Activated effector memory CD4-positive, alpha-beta T cell treated with Interleukin-2 at 50 U/mL for 16 hours (primary cell): ENCODE results near the gene MYOM3.

Experiments used
- DNase-seq: peaks from one replicate; pipeline ENCODE4 v3.0.0-alpha.2; 2020

The MYOM3 gene

GRCh38 chr1:24138476-24139221 is 26.7 kb upstream of the MYOM3 start:
- DNase-seq = no peak

DNA sequence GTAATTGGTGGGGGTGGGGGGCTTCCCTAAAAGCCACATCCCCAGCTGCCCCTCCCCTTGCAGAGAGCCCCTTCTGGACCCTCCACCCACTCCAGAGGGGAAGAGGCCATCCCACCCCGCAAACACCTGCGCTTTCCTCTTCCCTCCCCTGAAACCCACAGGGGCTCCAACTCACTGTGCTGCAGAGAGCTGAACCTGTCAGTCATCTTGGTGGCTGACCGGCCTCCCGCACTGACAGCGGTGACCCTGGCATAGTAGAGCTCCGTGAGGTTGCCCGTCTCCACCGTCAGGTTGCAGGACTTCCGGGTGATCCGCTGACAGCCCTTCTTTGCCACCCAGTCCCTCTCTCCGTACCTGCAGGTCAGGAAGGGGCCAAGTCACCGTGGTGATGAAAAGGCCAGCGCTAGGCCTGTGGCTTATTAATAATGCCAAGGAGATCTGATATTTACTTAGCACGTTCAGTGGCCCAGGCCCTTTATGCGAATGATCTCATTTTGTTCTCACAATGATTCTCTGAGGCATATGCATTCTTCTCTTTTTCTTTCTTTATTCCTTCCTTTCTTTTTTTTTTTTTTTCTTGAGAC is 25.1 kb upstream of the MYOM3 start:
- DNase-seq = no peak

- DNase-seq = no peak
Measured at GRCh38 chr1:24134376-24134775, 22.4 kb upstream of the MYOM3 start.

DNA sequence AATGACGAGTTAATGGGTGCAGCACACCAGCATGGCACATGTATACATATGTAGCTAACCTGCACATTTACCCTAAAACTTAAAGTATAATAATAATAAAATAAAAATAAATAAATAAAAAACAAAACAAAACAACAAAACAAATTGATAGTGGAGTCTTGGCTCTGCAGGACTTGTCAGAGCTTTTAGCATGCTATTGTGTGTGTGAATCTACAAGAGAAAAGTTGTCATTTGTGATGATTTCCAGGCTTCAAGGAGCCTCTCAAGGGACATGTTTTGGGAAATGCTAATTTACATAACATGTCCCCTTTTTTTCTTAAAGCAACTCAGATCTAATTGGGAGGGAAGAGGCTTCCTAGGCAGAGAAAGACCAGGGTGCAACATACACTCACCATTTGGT is 21.9 kb upstream of the MYOM3 start:
- DNase-seq = no peak

DNA sequence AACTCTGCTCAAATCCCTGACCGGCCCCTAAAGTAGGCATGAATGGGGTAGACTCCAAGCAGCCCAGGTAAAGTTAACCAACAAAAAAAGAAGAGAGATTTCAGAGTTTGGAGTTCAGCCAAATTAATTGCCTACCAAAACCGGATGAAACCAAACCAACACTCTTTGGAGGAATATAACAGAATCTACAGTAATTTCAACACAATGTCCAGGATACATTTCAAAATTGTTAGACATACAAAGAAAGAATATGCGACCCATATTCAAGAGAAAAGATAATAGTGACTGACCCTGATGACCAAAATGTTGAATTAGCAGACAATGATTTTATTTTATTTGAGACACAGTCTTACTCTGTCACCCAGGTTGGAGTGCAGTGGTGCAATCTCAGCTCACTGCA is 18.4 kb upstream of the MYOM3 start:
- no peak for DNase-seq

GRCh38 chr1:24127801-24128363 is 15.9 kb upstream of the MYOM3 start:
- no peak for DNase-seq

- no peak for DNase-seq
Measured at GRCh38 chr1:24127134-24127800, 15.3 kb upstream of the MYOM3 start.

GRCh38 chr1:24126672-24127023 is 14.7 kb upstream of the MYOM3 start:
- no peak for DNase-seq

- DNase-seq = no peak
Measured at GRCh38 chr1:24126018-24126671, 14.2 kb upstream of the MYOM3 start.

GRCh38 chr1:24125456-24125855 is 13.5 kb upstream of the MYOM3 start:
- DNase-seq = no peak

GRCh38 chr1:24124980-24125379 is 13.0 kb upstream of the MYOM3 start:
- DNase-seq = no peak

GRCh38 chr1:24123611-24124010 is 11.7 kb upstream of the MYOM3 start:
- no peak for DNase-seq

- DNase-seq = no peak
Measured at GRCh38 chr1:24122776-24123175, 10.8 kb upstream of the MYOM3 start.

GRCh38 chr1:24121406-24121805 is 9.5 kb upstream of the MYOM3 start:
- no peak for DNase-seq

GRCh38 chr1:24120965-24121364 is 9.0 kb upstream of the MYOM3 start:
- no peak for DNase-seq

- DNase-seq = no peak
Measured at GRCh38 chr1:24119859-24120756, 8.2 kb upstream of the MYOM3 start.

DNA sequence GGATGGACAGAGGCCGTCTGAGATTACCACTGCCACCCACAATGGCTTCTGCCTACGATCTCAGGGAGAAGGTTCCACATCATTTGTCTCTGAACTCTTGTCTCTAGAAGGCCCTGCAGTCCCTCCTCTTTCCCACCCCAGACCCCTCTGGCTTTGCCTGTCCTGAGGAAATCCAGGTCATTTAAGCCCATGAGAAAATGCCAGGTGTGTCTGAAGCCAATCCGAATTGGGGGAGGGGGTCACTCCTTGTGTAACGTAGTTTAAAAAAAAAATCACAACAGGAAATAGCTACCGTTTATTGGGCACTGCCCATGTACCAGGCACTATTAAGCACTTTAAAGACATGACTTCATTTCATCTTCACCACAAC is 7.5 kb upstream of the MYOM3 start:
- no peak for DNase-seq

DNA sequence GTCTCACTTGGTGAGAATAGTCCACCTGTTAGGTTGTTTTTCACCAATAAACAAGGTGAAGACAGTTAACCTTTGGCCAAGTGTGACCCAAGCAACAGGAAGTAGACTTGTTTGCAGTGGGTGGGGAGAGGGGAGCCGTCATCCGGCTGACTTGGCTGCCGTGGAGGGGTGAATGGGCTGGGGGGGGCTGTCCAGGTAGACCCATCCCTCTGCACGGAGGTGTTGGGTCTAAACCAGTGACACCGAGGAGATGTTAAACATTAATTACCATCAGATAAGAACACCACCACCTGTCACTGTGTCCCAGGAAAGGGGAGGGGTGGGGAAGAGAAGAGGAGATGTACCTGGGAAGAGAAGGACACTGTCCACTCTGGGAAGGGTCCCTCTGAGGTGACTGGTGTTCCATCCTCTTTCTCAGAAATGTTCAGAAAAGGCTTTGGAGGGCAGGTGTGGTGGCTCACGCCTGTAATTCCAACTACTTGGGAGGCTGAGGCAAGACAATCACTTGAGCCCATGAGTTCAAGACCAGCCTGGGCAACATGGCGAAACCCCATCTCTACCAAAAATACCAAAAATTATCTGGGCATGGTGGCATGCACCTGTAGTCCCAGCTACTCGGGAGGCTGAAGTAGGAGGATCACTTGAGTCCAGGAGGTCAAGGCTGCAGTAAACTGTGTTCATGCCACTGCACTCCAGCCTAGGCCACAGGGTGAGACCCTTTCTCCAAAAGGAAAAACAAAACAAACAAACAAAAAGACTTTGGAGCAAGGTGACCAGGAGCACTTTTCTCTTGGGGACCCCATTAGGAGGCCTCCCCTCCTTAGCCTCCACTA is 6.7 kb upstream of the MYOM3 start:
- no peak for DNase-seq

GRCh38 chr1:24117722-24118409 is 5.9 kb upstream of the MYOM3 start:
- no peak for DNase-seq

DNA sequence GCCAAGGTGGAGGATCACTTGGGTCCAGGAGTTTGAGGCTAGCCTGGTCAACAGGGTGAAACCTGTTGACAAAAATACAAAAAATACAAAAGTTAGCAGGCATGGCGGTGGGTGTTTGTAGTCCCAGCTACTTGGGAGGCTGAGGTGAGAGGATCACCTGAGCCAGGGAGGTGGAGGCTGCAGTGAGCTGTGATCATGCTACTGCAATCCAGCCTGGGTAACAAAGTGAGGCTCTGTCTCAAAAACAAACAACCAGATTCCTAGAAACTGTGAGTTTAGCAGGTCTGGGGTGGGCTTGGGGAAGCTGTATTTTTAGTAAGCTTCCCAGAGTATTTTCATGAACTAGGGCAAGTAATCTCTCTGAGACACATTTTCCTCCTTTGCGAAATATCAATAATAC is 5.2 kb upstream of the MYOM3 start:
- no peak for DNase-seq

GRCh38 chr1:24114753-24115152 is 2.8 kb upstream of the MYOM3 start:
- no peak for DNase-seq
